HFFc6 (cell line): ENCODE measurements around the gene THRA. TPM values are rescaled to one million over a fixed set of nuclear protein-coding genes. Genes with fewer than 3 reads are reported as not detected.
A peak's percentile ranks its signal among the peaks of the same experiment; 100 is the strongest.

ENCODE experiments used
- DNase-seq: peaks from one replicate; pipeline ENCODE4 v3.0.0-alpha.2; 2018
- H3K27ac Mint-ChIP-seq: 2 replicates; pipeline ENCODE4 v1.8.0; 2020; ENCODE audit warnings: mild to moderate bottlenecking, mixed read lengths
- H3K27me3 Mint-ChIP-seq: 2 replicates; pipeline ENCODE4 v1.8.0; 2021; ENCODE audit warnings: mild to moderate bottlenecking, moderate library complexity, mixed read lengths; ENCODE audit not compliant: insufficient read depth
- H3K36me3 Mint-ChIP-seq: 2 replicates; pipeline ENCODE4 v1.8.0; 2021; ENCODE audit warnings: low read depth, mixed read lengths
- H3K4me1 Mint-ChIP-seq: 2 replicates; pipeline ENCODE4 v1.8.0; 2020; ENCODE audit warnings: low read depth, mixed read lengths
- H3K4me3 Mint-ChIP-seq: 2 replicates; pipeline ENCODE4 v1.8.0; 2020; ENCODE audit warnings: mild to moderate bottlenecking, moderate library complexity, mixed read lengths
- H3K9me3 Mint-ChIP-seq: 2 replicates; pipeline ENCODE4 v1.8.0; 2020; ENCODE audit warnings: mild to moderate bottlenecking, mixed read lengths
- total RNA-seq, 6 experiments: library from RNA; stranded (reverse); fragmentation: NEBNext Ultra II Directional; extraction: Animal tissue kit (Norgen Biotek cat#: 25700); gene quantifications; 2 replicates in 1 of 6; 3 replicates in 5 of 6; pipeline ENCODE4 v1.2.3, GENCODE V29; 2021
- TF ChIP-seq, protein P1 (sequence below): fragments of 200-600 bp; sonication (generic); IDR thresholded peaks from 2 replicates; pipeline ENCODE4 v1.5.0; 2021; ENCODE audit warnings: antibody characterized with exemption, mild to moderate bottlenecking

Gene THRA
- total RNA-seq, 6 experiments from 2014 or later = 29.3 to 33.7 (median 30.7) TPM

DNA sequence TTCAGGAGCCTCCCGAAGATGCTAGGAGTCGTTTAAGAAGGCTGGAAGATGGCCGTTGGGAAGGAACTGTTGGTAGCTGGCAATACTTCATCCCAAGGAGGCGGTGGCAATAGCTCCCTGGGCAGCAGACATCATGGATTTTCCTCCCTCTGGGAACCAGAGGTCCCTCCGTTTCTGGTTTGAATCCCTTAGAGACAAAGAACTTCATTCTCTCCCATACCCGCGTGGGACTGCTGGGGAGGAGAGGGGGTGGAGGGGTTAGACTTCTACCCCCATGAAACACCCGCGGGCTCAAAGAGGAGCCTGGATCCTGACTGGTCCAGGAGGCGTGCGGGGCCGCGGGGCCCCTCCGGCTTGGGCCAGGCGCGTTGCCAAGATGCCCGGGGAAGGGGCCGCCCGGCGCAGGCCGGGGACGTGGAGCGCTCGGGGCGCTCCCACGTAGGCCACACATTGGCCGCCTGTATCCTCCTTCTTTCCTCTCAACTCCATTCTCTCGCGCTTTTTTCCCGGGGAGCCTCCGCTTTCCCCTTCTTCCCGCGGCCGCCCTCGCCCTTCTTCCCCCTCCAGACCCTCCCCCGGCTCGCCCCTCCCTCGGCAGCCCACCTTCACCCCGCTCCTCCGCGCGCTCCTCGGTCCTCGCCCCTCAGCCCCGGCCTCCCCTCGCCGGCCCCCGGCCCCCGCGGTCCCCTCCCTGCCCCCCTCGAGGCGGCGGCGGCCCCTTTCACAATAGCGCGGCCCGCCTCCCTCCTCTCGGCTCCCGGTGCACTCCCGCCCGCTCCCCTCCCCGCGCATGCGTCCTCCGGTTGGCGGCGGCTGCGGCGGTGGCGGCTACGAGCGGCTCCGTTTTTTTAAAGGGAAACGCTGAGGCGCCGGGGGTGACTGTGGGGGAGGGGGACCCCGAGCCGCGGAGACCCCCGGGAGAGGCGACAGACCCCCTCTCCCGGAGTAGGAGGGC is 58.7 kb downstream of the THRA start, which contains the start of gene MSL1:
MSL1 (plus strand) TSS at position 791 of the 955 bp plus-strand sequence. CDS start 642 bp downstream, outside the sequence.
- Mint-ChIP-seq H3K9me3 (no peaks in the 10 kb centered on the region), H3K27ac (peak within 1 kb of the TSS; percentile 93), H3K4me1 (peaks cover 34% of the 10 kb centered on the region), H3K4me3 (peak within 1 kb of the TSS; percentile 89), H3K27me3 (no peaks in the 10 kb centered on the region; the same call in 1 of the 2 replicates), H3K36me3 (peaks cover 26% of the 10 kb centered on the region)
- DNase-seq = peak; percentile 65
- TF ChIP-seq, protein P1, sequence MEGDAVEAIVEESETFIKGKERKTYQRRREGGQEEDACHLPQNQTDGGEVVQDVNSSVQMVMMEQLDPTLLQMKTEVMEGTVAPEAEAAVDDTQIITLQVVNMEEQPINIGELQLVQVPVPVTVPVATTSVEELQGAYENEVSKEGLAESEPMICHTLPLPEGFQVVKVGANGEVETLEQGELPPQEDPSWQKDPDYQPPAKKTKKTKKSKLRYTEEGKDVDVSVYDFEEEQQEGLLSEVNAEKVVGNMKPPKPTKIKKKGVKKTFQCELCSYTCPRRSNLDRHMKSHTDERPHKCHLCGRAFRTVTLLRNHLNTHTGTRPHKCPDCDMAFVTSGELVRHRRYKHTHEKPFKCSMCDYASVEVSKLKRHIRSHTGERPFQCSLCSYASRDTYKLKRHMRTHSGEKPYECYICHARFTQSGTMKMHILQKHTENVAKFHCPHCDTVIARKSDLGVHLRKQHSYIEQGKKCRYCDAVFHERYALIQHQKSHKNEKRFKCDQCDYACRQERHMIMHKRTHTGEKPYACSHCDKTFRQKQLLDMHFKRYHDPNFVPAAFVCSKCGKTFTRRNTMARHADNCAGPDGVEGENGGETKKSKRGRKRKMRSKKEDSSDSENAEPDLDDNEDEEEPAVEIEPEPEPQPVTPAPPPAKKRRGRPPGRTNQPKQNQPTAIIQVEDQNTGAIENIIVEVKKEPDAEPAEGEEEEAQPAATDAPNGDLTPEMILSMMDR = no peak

DNA sequence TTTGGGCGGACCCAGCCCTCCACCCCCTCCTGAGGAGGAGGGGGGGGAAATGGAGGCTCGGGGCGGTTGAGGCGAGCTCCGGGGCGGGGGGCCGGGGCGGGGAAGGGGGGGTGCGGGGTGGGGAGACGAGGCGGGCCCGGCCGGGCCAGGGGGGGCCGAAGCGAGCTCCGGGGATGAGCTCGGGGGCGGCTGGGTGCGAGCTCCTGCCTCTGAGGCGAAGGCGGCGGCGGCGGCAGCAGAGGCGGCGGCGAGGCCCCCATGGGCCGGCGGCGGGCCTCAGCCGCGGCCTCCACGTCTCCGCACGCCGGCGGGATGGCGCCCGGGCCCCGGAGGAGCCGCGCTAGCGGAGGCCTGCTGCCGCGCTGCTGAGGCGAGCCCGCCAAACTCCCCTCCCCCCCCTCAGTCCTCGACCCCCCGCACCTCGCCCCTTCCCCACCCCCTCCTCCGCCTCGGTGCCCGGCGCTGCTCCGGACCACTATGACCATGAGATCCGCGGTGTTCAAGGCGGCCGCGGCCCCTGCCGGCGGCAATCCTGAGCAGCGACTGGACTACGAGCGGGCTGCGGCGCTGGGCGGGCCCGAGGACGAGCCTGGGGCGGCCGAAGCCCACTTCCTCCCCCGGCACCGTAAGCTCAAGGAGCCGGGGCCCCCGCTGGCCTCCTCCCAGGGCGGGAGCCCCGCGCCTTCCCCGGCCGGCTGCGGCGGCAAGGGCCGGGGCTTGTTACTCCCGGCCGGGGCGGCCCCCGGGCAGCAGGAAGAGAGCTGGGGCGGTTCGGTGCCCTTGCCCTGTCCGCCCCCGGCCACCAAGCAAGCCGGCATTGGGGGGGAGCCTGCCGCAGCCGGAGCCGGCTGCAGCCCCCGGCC is 59.6 kb downstream of the THRA start:
- peaks cover 31% of the 10 kb centered on the region for H3K36me3 Mint-ChIP-seq
- H3K4me3 Mint-ChIP-seq = peak overlapping the region; percentile 35; the same call in 1 of the 2 replicates
- no peaks in the 10 kb centered on the region for H3K9me3 Mint-ChIP-seq
- DNase-seq = peak; percentile 41
- TF ChIP-seq, protein P1 = peak; percentile 44
- H3K4me1 Mint-ChIP-seq = peaks cover 36% of the 10 kb centered on the region
- no peak overlapping the region for H3K27ac Mint-ChIP-seq
- H3K27me3 Mint-ChIP-seq = no peaks in the 10 kb centered on the region; the same call in 1 of the 2 replicates

DNA sequence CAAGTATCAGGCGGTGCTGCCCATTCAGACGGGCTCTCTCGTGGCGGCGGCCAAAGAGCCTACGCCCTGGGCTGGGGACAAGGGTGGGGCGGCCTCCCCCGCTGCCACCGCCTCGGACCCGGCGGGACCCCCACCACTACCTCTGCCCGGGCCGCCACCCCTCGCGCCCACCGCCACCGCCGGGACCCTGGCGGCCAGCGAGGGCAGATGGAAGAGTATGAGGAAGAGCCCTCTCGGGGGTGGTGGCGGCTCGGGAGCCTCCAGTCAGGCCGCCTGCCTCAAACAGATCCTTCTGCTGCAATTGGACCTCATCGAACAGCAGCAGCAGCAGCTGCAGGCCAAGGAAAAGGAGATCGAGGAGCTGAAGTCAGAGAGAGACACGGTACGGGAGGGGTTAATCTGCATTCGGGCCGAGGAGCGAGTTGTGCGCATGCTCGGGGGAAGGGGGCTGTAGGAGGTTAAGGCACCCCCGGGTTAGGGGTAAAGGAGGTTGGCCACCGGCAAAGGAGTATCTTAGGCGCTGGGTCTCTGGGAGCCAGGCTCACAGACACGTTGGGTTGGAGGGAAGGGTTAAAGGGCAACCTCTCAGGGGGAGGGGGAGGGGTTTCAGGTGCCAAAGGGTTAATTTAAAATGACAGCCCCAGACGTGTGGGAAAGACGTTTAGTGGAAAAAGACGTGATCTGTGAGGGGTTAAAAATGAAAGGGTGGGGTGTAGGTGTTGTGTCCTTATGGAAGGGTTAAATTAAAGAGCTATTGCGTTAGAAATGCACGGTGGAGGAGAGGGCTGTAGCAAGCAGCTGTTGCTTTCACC is 60.4 kb downstream of the THRA start:
- H3K27ac Mint-ChIP-seq = peak overlapping the region; percentile 75
- H3K4me3 Mint-ChIP-seq = peak overlapping the region; percentile 88
- H3K36me3 Mint-ChIP-seq = peaks cover 31% of the 10 kb centered on the region
- DNase-seq = no peak
- H3K9me3 Mint-ChIP-seq = no peaks in the 10 kb centered on the region
- H3K27me3 Mint-ChIP-seq = no peaks in the 10 kb centered on the region; the same call in 1 of the 2 replicates
- TF ChIP-seq, protein P1 = no peak
- peaks cover 36% of the 10 kb centered on the region for H3K4me1 Mint-ChIP-seq

DNA sequence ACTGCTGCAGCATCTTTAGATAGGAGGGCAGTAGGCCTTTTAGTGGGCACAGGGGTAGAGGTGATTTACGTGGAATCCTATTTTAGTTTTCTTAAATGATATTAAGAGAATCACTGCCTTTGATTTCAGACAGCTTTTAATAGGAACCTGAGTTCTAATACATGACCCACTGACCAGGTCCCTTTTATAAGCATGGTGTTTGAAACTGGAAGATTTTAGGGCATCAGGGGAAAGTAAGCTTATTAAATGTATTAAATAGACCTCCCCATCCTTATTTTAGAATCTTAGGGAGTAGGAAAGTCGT is 61.0 kb downstream of the THRA start:
- peak overlapping the region; percentile 88 for H3K4me3 Mint-ChIP-seq
- TF ChIP-seq, protein P1 = no peak

More for the DNA sequence above, 61.0 kb downstream of the THRA start:
- Mint-ChIP-seq H3K9me3 (no peaks in the 10 kb centered on the region), H3K4me1 (peaks cover 36% of the 10 kb centered on the region), H3K36me3 (peaks cover 31% of the 10 kb centered on the region), H3K27ac (peak overlapping the region; percentile 75), H3K27me3 (no peaks in the 10 kb centered on the region; the same call in 1 of the 2 replicates)
- no peak for DNase-seq
